Progenitor cell of endocrine pancreas (in vitro differentiated cells): ENCODE measurements around the gene SH2B3. TPM values are rescaled to one million over a fixed set of nuclear protein-coding genes. Genes with fewer than 3 reads are reported as not detected.
A peak's percentile ranks its signal among the peaks of the same experiment; 100 is the strongest.

Source experiments
- DNase-seq: peaks from one replicate; pipeline ENCODE4 v3.0.0; 2021; ENCODE audit warnings: low spot score; ENCODE audit not compliant: unreplicated experiment
- H3K27ac Mint-ChIP-seq: 2 replicates; pipeline ENCODE4 v1.8.0; 2021; ENCODE audit warnings: mild to moderate bottlenecking, moderate library complexity, mixed read lengths
- H3K27me3 Mint-ChIP-seq: 2 replicates; pipeline ENCODE4 v1.8.0; 2021; ENCODE audit warnings: mixed read lengths
- H3K36me3 Mint-ChIP-seq: 2 replicates; pipeline ENCODE4 v1.8.0; 2022; ENCODE audit warnings: mixed read lengths; ENCODE audit not compliant: insufficient read depth
- H3K4me1 Mint-ChIP-seq: 2 replicates; pipeline ENCODE4 v1.8.0; 2021; ENCODE audit warnings: low read depth, mixed read lengths
- H3K4me3 Mint-ChIP-seq: 2 replicates; pipeline ENCODE4 v1.8.0; 2021; ENCODE audit warnings: low read depth, mild to moderate bottlenecking, moderate library complexity, mixed read lengths
- H3K9me3 Mint-ChIP-seq: 2 replicates; pipeline ENCODE4 v1.8.0; 2021; ENCODE audit warnings: low read depth, mixed read lengths
- CTCF ChIP-seq: fragments of 200-600 bp; sonication (generic); IDR thresholded peaks from one replicate; pipeline ENCODE4 v1.5.0; 2021; ENCODE audit warnings: antibody characterized with exemption, mild to moderate bottlenecking; ENCODE audit not compliant: unreplicated experiment
- total RNA-seq: library from RNA; stranded (reverse); gene quantifications from 2 replicates; pipeline ENCODE4 v1.2.1, GENCODE V29; 2021

Gene SH2B3
- total RNA-seq, 1 donor from 2014 or later = 0.72 TPM

GRCh38 chr12:111437816-111438454, 32.2 kb downstream of the SH2B3 start:
- no peak for DNase-seq
- H3K4me3 Mint-ChIP-seq = no peak overlapping the region
- H3K4me1 Mint-ChIP-seq = peaks cover 8% of the 10 kb centered on the region
- H3K27ac Mint-ChIP-seq = no peak overlapping the region
- H3K27me3 Mint-ChIP-seq = peaks cover 4% of the 10 kb centered on the region
- no peak for TF ChIP-seq CTCF
- H3K36me3 Mint-ChIP-seq = peaks cover 3% of the 10 kb centered on the region
- no peaks in the 10 kb centered on the region for H3K9me3 Mint-ChIP-seq

GRCh38 chr12:111438481-111438880, 32.8 kb downstream of the SH2B3 start:
- Mint-ChIP-seq H3K36me3 (peaks cover 4% of the 10 kb centered on the region), H3K4me3 (no peak overlapping the region), H3K9me3 (no peaks in the 10 kb centered on the region), H3K27ac (peak overlapping the region; percentile 15), H3K27me3 (peaks cover 4% of the 10 kb centered on the region), H3K4me1 (peaks cover 8% of the 10 kb centered on the region)
- no peak for DNase-seq
- TF ChIP-seq CTCF = no peak

- peaks cover under 1% of the 10 kb centered on the region for H3K4me1 Mint-ChIP-seq
- peaks cover 5% of the 10 kb centered on the region for H3K36me3 Mint-ChIP-seq
- no peak overlapping the region for H3K27ac Mint-ChIP-seq
- no peaks in the 10 kb centered on the region for H3K9me3 Mint-ChIP-seq
- H3K27me3 Mint-ChIP-seq = no peaks in the 10 kb centered on the region
- H3K4me3 Mint-ChIP-seq = no peak overlapping the region
- no peak for DNase-seq
- TF ChIP-seq CTCF = no peak
Measured at GRCh38 chr12:111439657-111440151, 34.0 kb downstream of the SH2B3 start.

GRCh38 chr12:111440152-111440551, 34.4 kb downstream of the SH2B3 start:
- Mint-ChIP-seq H3K9me3 (no peaks in the 10 kb centered on the region), H3K4me1 (no peaks in the 10 kb centered on the region), H3K4me3 (no peak overlapping the region), H3K36me3 (peaks cover 5% of the 10 kb centered on the region), H3K27me3 (no peaks in the 10 kb centered on the region), H3K27ac (no peak overlapping the region)
- no peak for DNase-seq
- no peak for TF ChIP-seq CTCF

- no peaks in the 10 kb centered on the region for H3K27me3 Mint-ChIP-seq
- no peak for TF ChIP-seq CTCF
- no peak overlapping the region for H3K4me3 Mint-ChIP-seq
- H3K27ac Mint-ChIP-seq = no peak overlapping the region
- H3K4me1 Mint-ChIP-seq = no peaks in the 10 kb centered on the region
- no peaks in the 10 kb centered on the region for H3K9me3 Mint-ChIP-seq
- H3K36me3 Mint-ChIP-seq = peaks cover 6% of the 10 kb centered on the region
- no peak for DNase-seq
Measured at GRCh38 chr12:111440631-111441030, 34.9 kb downstream of the SH2B3 start.
